SK-N-MC (cell line): ENCODE measurements around the gene ZNF524.

Source experiments
- EZH2 ChIP-seq: fragments of 200-600 bp; sonication (generic); IDR thresholded peaks from one replicate; pipeline ENCODE4 v1.6.1; 2017; ENCODE audit warnings: antibody characterized with exemption
- POLR2AphosphoS5 ChIP-seq: IDR thresholded peaks from 2 replicates; pipeline ENCODE4 v1.6.1; 2012; ENCODE audit warnings: mild to moderate bottlenecking, low read depth, low read length, borderline replicate concordance

DNA sequence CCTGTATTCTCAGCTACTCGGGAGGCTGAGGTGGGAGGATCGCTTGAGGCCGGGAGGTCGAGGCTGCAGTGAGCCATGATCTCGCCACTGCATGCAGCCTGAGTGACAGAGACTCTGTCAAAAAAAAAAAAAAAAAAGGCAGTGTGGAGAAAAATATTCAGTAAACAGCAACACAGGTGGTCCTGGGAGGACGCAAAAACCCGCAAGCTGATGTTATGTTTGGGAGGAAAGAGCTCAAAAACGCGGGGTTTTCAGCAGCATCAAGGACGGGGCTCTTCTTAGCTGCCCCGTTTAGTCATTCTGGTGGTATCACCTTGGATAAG lies 24.9 kb downstream of the ZNF524 start:
- TF ChIP-seq POLR2AphosphoS5 (no peak), EZH2 (no peak)
